OCI-LY1 (cell line): Measurements from ENCODE around the gene LIX1L.

Source experiments
- H2AFZ ChIP-seq: fragments of 200-600 bp; sonication (generic), shearing (Covaris generic); 2 replicates; pipeline ENCODE4 v1.6.0; 2014; ENCODE audit warnings: antibody characterized with exemption, mild to moderate bottlenecking, low read length
- H3F3A ChIP-seq: fragments of 200-600 bp; sonication (generic), shearing (Covaris generic); 2 replicates; pipeline ENCODE4 v1.6.0; 2014; ENCODE audit warnings: mild to moderate bottlenecking, antibody characterized with exemption, low read length, moderate library complexity; ENCODE audit not compliant: insufficient read depth
- H3K27ac ChIP-seq: fragments of 200-600 bp; sonication (generic); 2 replicates; pipeline ENCODE4 v1.5.1; 2014; ENCODE audit warnings: low read length, mixed run types, mild to moderate bottlenecking, low read depth; ENCODE audit not compliant: poor library complexity, severe bottlenecking
- H3K27me3 ChIP-seq: fragments of 200-600 bp; sonication (generic); 2 replicates; pipeline ENCODE4 v1.6.0; 2014; ENCODE audit warnings: antibody characterized with exemption, mild to moderate bottlenecking, low read length, moderate library complexity; ENCODE audit not compliant: insufficient read depth
- H3K36me3 ChIP-seq: fragments of 200-600 bp; sonication (generic); 2 replicates; pipeline ENCODE4 v1.6.1; 2014; ENCODE audit warnings: mild to moderate bottlenecking, antibody characterized with exemption, low read length, moderate library complexity, mixed read lengths; ENCODE audit not compliant: insufficient read depth
- H3K4me1 ChIP-seq: fragments of 200-600 bp; sonication (generic); 2 replicates; pipeline ENCODE4 v1.5.1; 2014; ENCODE audit warnings: mild to moderate bottlenecking, low read length, moderate library complexity; ENCODE audit not compliant: insufficient read depth, severe bottlenecking
- H3K4me2 ChIP-seq: fragments of 200-600 bp; sonication (generic), shearing (Covaris generic); 2 replicates; pipeline ENCODE4 v1.6.1; 2014; ENCODE audit warnings: low read length
- H3K4me3 ChIP-seq: fragments of 200-600 bp; sonication (generic); 2 replicates; pipeline ENCODE4 v1.5.1; 2014; ENCODE audit warnings: low read length, low read depth, mild to moderate bottlenecking, mixed read lengths; ENCODE audit not compliant: poor library complexity, severe bottlenecking
- H3K79me2 ChIP-seq: fragments of 200-600 bp; shearing (Covaris generic); 2 replicates; pipeline ENCODE4 v1.6.1; 2016; ENCODE audit warnings: mixed run types, low read length, mixed read lengths; ENCODE audit not compliant: insufficient read depth
- H3K9ac ChIP-seq: fragments of 200-600 bp; sonication (generic), shearing (Covaris generic); 2 replicates; pipeline ENCODE4 v1.6.1; 2014; ENCODE audit warnings: mild to moderate bottlenecking, low read length, mixed read lengths
- H3K9me2 ChIP-seq: fragments of 200-600 bp; sonication (generic), shearing (Covaris generic); 2 replicates; pipeline ENCODE4 v1.6.1; 2014; ENCODE audit warnings: low read depth, mild to moderate bottlenecking, low read length, mixed read lengths
- H3K9me3 ChIP-seq: fragments of 200-600 bp; shearing (Covaris generic); 2 replicates; pipeline ENCODE4 v1.6.1; 2014; ENCODE audit warnings: low read length, mixed read lengths
- H4K20me1 ChIP-seq: fragments of 200-600 bp; sonication (generic), shearing (Covaris generic); 2 replicates; pipeline ENCODE4 v1.6.0; 2016; ENCODE audit warnings: mild to moderate bottlenecking, low read length; ENCODE audit not compliant: insufficient read depth
- EZH2 ChIP-seq: fragments of 200-600 bp; sonication (generic), shearing (Covaris generic); IDR thresholded peaks from 2 replicates; pipeline ENCODE4 v1.8.0; 2017; ENCODE audit warnings: borderline replicate concordance, mixed run types, mild to moderate bottlenecking, antibody characterized with exemption, low read length, moderate library complexity, mixed read lengths
- TF ChIP-seq, protein P1 (sequence below): fragments of 200-600 bp; sonication (generic), shearing (Covaris generic); IDR thresholded peaks from 2 replicates; pipeline ENCODE4 v1.5.1; 2017; ENCODE audit warnings: mild to moderate bottlenecking, antibody characterized with exemption, low read length, moderate library complexity, mixed read lengths

Gene LIX1L

DNA sequence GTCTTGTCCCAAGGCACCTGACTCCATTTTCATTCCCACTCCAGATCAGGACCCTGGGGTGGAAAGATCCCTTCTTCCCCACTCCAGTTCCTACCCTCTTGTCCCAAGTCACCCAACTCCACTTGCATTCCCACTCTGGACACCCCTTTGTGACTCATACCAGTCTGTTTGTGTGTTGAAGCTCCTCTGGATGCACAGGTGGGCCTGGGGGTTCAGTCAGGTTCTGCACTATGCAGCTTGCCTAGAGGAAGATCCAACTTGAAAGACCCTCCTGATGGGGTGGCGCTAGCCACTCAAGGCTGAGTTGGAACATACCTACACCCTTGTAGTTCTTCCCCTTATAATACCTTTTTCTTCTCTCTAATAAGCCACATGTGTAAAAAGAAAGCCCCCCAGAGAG is 62.3 kb downstream of the LIX1L start:
- TF ChIP-seq, protein P1, sequence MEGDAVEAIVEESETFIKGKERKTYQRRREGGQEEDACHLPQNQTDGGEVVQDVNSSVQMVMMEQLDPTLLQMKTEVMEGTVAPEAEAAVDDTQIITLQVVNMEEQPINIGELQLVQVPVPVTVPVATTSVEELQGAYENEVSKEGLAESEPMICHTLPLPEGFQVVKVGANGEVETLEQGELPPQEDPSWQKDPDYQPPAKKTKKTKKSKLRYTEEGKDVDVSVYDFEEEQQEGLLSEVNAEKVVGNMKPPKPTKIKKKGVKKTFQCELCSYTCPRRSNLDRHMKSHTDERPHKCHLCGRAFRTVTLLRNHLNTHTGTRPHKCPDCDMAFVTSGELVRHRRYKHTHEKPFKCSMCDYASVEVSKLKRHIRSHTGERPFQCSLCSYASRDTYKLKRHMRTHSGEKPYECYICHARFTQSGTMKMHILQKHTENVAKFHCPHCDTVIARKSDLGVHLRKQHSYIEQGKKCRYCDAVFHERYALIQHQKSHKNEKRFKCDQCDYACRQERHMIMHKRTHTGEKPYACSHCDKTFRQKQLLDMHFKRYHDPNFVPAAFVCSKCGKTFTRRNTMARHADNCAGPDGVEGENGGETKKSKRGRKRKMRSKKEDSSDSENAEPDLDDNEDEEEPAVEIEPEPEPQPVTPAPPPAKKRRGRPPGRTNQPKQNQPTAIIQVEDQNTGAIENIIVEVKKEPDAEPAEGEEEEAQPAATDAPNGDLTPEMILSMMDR: no peak
- no peak for TF ChIP-seq EZH2

DNA sequence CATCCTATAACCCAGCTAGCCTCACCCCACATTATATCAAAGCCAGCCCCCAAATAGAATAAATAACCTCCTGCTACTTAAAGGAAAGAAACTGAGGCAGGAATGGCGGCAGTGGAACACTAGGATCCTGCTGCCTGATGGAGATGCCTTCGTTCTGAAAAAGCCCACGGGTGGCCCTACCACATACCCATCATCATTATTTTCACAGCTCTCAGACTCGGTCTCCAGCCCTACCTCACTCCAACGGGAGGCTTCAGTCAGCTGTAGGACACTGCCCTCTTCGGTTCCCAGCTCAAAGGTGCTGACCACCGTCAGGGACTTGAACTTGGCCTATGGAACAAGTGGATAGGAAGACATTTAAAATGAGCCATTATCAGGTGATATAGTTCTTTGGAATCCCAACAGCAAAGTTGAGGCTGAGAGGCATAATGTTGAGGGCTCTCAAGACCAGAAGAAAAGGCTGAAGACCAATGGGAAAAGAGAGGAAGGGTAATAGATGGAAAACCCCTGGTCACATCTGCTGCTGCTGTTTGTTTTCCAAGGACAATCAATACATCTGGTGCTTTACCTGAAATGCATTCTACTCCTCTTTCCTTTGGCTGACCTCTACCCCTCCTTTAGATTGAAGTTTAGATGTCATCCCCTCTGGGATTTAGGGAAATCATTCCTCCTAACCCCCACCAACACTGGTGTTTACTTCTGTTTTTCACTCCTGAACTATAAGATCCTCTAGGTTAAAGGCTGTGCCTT is 64.3 kb downstream of the LIX1L start:
- Histone ChIP-seq H4K20me1 (no peaks in the 10 kb centered on the region), H3K4me1 (no peaks in the 10 kb centered on the region), H3K4me2 (no peak overlapping the region), H2AFZ (no peak overlapping the region), H3K79me2 (no peaks in the 10 kb centered on the region), H3K36me3 (no peaks in the 10 kb centered on the region), H3K9me2 (no peaks in the 10 kb centered on the region), H3K27me3 (peaks cover 4% of the 10 kb centered on the region; the same call in 1 of the 2 replicates), H3K9me3 (no peaks in the 10 kb centered on the region), H3K9ac (no peak overlapping the region), H3F3A (no peaks in the 10 kb centered on the region), H3K4me3 (no peak overlapping the region), H3K27ac (no peak overlapping the region)
- no peak for TF ChIP-seq EZH2
- TF ChIP-seq, protein P1: no peak

More for the DNA sequence above, 62.3 kb downstream of the LIX1L start:
- Histone ChIP-seq H4K20me1 (no peaks in the 10 kb centered on the region), H2AFZ (no peak overlapping the region), H3K9me3 (no peaks in the 10 kb centered on the region), H3K4me1 (no peaks in the 10 kb centered on the region), H3K9me2 (no peaks in the 10 kb centered on the region), H3F3A (no peaks in the 10 kb centered on the region), H3K36me3 (no peaks in the 10 kb centered on the region), H3K27ac (no peak overlapping the region), H3K4me2 (no peak overlapping the region), H3K9ac (no peak overlapping the region), H3K27me3 (no peaks in the 10 kb centered on the region), H3K4me3 (no peak overlapping the region), H3K79me2 (no peaks in the 10 kb centered on the region)

DNA sequence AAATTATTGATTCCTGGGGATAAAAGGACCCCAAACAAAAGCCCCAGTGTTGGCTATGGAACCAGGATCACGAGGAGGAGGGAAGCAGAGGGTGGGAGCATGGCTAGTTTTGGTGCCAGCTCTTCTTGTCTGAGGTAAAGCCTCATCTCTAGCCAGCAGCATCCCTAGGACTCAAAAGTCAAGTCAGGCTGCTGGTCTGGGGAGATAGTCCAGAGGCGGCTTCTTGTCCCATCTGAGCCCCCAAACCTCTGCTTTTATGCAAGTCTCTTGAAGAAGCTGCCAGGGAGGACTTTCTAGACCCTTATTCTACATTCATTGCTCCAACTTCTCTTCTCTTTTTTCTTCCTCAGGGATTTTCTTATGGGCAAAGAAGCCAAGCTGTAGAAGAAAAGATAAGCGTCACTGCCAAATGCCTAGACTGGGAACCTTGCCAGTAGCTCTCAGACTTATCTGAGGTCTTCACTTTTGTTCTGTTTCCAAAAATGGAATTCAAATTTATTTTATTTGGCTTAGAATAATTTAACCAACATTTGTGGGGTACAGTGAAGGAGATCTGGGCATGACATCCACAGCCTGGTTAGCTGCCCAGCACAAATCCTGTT is 65.2 kb downstream of the LIX1L start:
- Histone ChIP-seq H3K4me2 (no peak overlapping the region), H3K9ac (no peak overlapping the region), H3F3A (no peaks in the 10 kb centered on the region), H3K36me3 (no peaks in the 10 kb centered on the region), H3K27me3 (peaks cover 5% of the 10 kb centered on the region; the same call in 1 of the 2 replicates), H3K9me2 (no peaks in the 10 kb centered on the region), H2AFZ (no peak overlapping the region), H3K9me3 (no peaks in the 10 kb centered on the region), H3K27ac (no peak overlapping the region), H3K4me3 (no peak overlapping the region), H3K79me2 (no peaks in the 10 kb centered on the region), H4K20me1 (no peaks in the 10 kb centered on the region), H3K4me1 (no peaks in the 10 kb centered on the region)
- TF ChIP-seq, protein P1: no peak
- no peak for TF ChIP-seq EZH2
